NCI-H2227 (cell line): ENCODE results near the gene DOK7.

ENCODE experiments used
- DNase-seq: peaks from one replicate; lab custom pipeline; 2025; ENCODE audit not compliant: unreplicated experiment; lab: John Stamatoyannopoulos, UW

The DOK7 gene

GRCh38 chr4:3486541-3487540, 23.7 kb downstream of the DOK7 start:
- DNase-seq: peak; percentile 21

GRCh38 chr4:3487861-3488260, 24.8 kb downstream of the DOK7 start:
- no peak for DNase-seq

GRCh38 chr4:3488820-3489219, 25.7 kb downstream of the DOK7 start:
- no peak for DNase-seq

GRCh38 chr4:3489451-3489962, 26.4 kb downstream of the DOK7 start:
- DNase-seq: no peak

- no peak for DNase-seq
Observed at GRCh38 chr4:3491681-3492405, 28.7 kb downstream of the DOK7 start.

GRCh38 chr4:3492741-3493719, 29.9 kb downstream of the DOK7 start:
- no peak for DNase-seq

GRCh38 chr4:3493720-3494461, 30.8 kb downstream of the DOK7 start:
- DNase-seq: no peak

- no peak for DNase-seq
Observed at GRCh38 chr4:3494462-3494871, 31.4 kb downstream of the DOK7 start.

- DNase-seq: no peak
Observed at GRCh38 chr4:3495204-3495975, 32.3 kb downstream of the DOK7 start.

GRCh38 chr4:3496021-3496420, 32.9 kb downstream of the DOK7 start:
- no peak for DNase-seq

- no peak for DNase-seq
Observed at GRCh38 chr4:3497095-3497494, 34.0 kb downstream of the DOK7 start.

GRCh38 chr4:3497523-3498389, 34.6 kb downstream of the DOK7 start:
- no peak for DNase-seq

GRCh38 chr4:3498407-3498806, 35.3 kb downstream of the DOK7 start:
- DNase-seq: no peak

GRCh38 chr4:3498901-3499510, 35.9 kb downstream of the DOK7 start:
- DNase-seq: no peak

- DNase-seq: no peak
Observed at GRCh38 chr4:3499710-3500109, 36.6 kb downstream of the DOK7 start.

- no peak for DNase-seq
Observed at GRCh38 chr4:3500111-3500510, 37.0 kb downstream of the DOK7 start.

GRCh38 chr4:3500634-3501101, 37.6 kb downstream of the DOK7 start:
- no peak for DNase-seq
